Adrenal gland (tissue), 5 donors: ENCODE data around the gene NLRP6.

Experiments used
- POLR2A ChIP-seq, 2 donors: fragments of 450-650 bp; IDR thresholded peaks; one replicate each; pipeline ENCODE4 v1.6.1; 2017; ENCODE audit warnings: antibody characterized with exemption in 2 of 2, mild to moderate bottlenecking in 2 of 2, moderate library complexity in 1 of 2
- TF ChIP-seq, protein P1 (sequence below), 6 experiments: fragments of 450-650 bp in 4 of 6; fragments of 200-600 bp in 2 of 6; sonication (generic) in 1 of 6; IDR thresholded peaks; 1 replicate in 5 of 6; 2 replicates in 1 of 6; pipeline versions ENCODE4 v1.5.1 to v1.8.0; 2016 to 2021; ENCODE audit warnings: antibody characterized with exemption in 6 of 6, mild to moderate bottlenecking in 2 of 6, moderate library complexity in 1 of 6
- donor health status: DM: no; HTN: no; CAD: no.

DNA sequence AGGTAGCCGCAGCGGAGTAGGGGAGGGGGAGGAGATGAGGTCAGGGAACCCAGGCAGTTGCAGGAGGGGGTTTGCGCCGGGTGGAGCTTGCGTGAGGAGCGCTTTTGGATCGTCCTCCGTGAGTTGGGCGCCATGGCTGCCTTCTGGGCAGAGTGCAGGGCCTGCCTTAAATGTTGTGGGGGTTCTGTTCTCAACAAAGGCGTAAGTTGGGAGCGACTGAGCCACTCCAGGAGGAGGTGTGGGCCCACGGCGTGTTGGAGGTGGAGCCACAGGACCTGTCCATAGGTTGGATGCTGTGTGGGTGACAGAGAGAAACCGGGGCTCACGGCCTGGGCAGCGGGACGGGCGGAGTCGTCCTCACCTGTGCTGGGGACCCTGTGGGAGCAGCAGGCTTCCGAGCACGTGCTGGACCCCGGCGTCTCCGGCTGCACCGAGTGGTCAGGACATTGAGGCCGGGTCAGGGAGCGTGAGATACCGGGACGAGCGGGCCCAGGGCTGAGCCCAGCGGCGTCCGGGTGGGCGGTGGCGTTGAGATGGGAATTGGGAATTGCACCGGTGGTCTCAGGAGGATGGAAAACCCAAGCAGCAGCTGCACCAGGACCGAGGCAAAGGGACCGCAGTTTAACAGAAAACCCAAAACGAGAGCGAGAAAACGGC, 9.7 kb downstream of the NLRP6 start:
- TF ChIP-seq, protein P1, sequence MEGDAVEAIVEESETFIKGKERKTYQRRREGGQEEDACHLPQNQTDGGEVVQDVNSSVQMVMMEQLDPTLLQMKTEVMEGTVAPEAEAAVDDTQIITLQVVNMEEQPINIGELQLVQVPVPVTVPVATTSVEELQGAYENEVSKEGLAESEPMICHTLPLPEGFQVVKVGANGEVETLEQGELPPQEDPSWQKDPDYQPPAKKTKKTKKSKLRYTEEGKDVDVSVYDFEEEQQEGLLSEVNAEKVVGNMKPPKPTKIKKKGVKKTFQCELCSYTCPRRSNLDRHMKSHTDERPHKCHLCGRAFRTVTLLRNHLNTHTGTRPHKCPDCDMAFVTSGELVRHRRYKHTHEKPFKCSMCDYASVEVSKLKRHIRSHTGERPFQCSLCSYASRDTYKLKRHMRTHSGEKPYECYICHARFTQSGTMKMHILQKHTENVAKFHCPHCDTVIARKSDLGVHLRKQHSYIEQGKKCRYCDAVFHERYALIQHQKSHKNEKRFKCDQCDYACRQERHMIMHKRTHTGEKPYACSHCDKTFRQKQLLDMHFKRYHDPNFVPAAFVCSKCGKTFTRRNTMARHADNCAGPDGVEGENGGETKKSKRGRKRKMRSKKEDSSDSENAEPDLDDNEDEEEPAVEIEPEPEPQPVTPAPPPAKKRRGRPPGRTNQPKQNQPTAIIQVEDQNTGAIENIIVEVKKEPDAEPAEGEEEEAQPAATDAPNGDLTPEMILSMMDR (IDR thresholded peaks at IDR 0.05): no peak
- TF ChIP-seq POLR2A (IDR thresholded peaks at IDR 0.05): no peak
